Measurements from ENCODE around the gene LAMA5. TPM values are rescaled to one million over a fixed set of nuclear protein-coding genes. Genes with fewer than 3 reads are reported as not detected.

The LAMA5 gene
- total RNA-seq, 1 experiment from 2014 or later, result 321 TPM

GRCh38 chr20:62393830-62394229 lies 26.7 kb upstream of the LAMA5 start:
- H3K4me2 ChIP-seq (ENCODE audit: low read length), result no peak overlapping the region
- no TSS peak for BruUV-seq (replicated peaks)
- no peak overlapping the region for H3K9ac ChIP-seq (ENCODE audit: low read length)
- H4K20me1 ChIP-seq (ENCODE audit: insufficient read depth), result peaks cover 6% of the 10 kb centered on the region; the same call in 1 of the 2 replicates
- POLR2A ChIA-PET, result no interaction called here
- H3K36me3 ChIP-seq (ENCODE audit: control insufficient read depth in 1 of 2, insufficient read depth in 2 of 2, low read length in 2 of 2), result peaks cover 3 to 5% of the 10 kb centered on the region in 2 experiments; a peak in 2 of 4 replicates
- H3K27me3 ChIP-seq (ENCODE audit: insufficient read depth, low read length), result no peaks in the 10 kb centered on the region
- DNase-seq (ENCODE audit: low read depth, low spot score), result no peak
- H3K27ac ChIP-seq (ENCODE audit: low read depth, low read length), result no peak overlapping the region
- CTCF ChIA-PET, result no interaction called here
- TF ChIP-seq SRF (IDR thresholded peaks at IDR 0.05; ENCODE audit: low read depth), result no peak
- no peak for TF ChIP-seq EGR1 (IDR thresholded peaks at IDR 0.05; ENCODE audit: low read depth)
- intact Hi-C loops (cut with micrococcal nuclease), result no loop called here
- no peak overlapping the region for H2AFZ ChIP-seq (ENCODE audit: low read depth, low read length, poor library complexity, severe bottlenecking)
- peaks cover 0 to 9% of the 10 kb centered on the region in 2 experiments; a peak in 2 of 4 replicates for H3K4me1 ChIP-seq (ENCODE audit: control insufficient read depth in 1 of 2, insufficient read depth in 2 of 2, low read length in 2 of 2)
- no peaks in the 10 kb centered on the region for H3K9me3 ChIP-seq (ENCODE audit: control insufficient read depth in 1 of 2, insufficient read depth in 1 of 2, low read depth in 1 of 2, low read length in 2 of 2)
- ATAC-seq, result no peak
- no peak overlapping the region for H3K4me3 ChIP-seq (replicated peaks in 1 of 2; ENCODE audit: low read depth in 1 of 2, low read length in 2 of 2)
- RAD21 ChIA-PET (ENCODE audit: low non-redundant PET in 1 of 2, low total read pairs in 2 of 2, uncharacterized antibody in 2 of 2, unreplicated experiment in 2 of 2), result no interaction called here
- peaks cover 9% of the 10 kb centered on the region; the same call in 1 of the 2 replicates for H3K79me2 ChIP-seq (ENCODE audit: insufficient read depth, low read length)
- H3K9me2 ChIP-seq (ENCODE audit: insufficient read depth), result no peaks in the 10 kb centered on the region

DNA sequence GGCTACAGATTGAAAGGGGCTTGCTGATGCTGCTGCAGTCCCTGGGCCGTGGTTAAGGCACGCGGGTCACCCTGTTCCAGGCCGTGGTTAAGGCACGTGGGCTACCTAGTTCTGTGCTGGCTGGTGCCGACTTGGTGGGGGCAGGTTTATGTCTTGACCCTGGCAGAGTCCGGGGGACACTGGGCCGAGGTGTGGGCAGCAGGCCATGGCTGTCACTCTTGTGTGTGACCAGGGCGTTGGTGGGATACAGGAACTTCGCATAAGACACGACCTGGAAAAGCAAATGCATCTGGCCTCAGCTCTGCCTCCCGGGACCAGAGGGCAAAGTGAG lies 26.2 kb upstream of the LAMA5 start:
- CTCF ChIA-PET, result no interaction called here
- H3K79me2 ChIP-seq (ENCODE audit: insufficient read depth, low read length), result peaks cover 14% of the 10 kb centered on the region
- RAD21 ChIA-PET (ENCODE audit: low non-redundant PET in 1 of 2, low total read pairs in 2 of 2, uncharacterized antibody in 2 of 2, unreplicated experiment in 2 of 2), result no interaction called here
- no peak overlapping the region for H3K9ac ChIP-seq (ENCODE audit: low read length)
- BruUV-seq (replicated peaks), result no TSS peak
- peaks cover 7% of the 10 kb centered on the region; the same call in 1 of the 2 replicates for H4K20me1 ChIP-seq (ENCODE audit: insufficient read depth)
- TF ChIP-seq ZBTB33 (IDR thresholded peaks at IDR 0.05; ENCODE audit: extremely low read depth, insufficient replicate concordance, low read length), result no peak
- no peak for TF ChIP-seq EGR1 (IDR thresholded peaks at IDR 0.05; ENCODE audit: low read depth)
- no peak for TF ChIP-seq ELF1 (IDR thresholded peaks at IDR 0.05; ENCODE audit: borderline replicate concordance, low read depth)
- no peak for TF ChIP-seq REST (IDR thresholded peaks at IDR 0.05; ENCODE audit: low read depth)
- TF ChIP-seq EZH2 (IDR thresholded peaks at IDR 0.05), result no peak
- no peak for TF ChIP-seq TCF7L2 (IDR thresholded peaks at IDR 0.05; ENCODE audit: borderline replicate concordance, extremely low read depth, insufficient read depth, insufficient read length)
- no peak for TF ChIP-seq RAD21 (IDR thresholded peaks at IDR 0.05; ENCODE audit: low read depth)
- no peak for TF ChIP-seq SIN3A (IDR thresholded peaks at IDR 0.05; ENCODE audit: low read depth)
- no peak for TF ChIP-seq FOSL1 (IDR thresholded peaks at IDR 0.05; ENCODE audit: low read depth)
- H2AFZ ChIP-seq (ENCODE audit: low read depth, low read length, poor library complexity, severe bottlenecking), result no peak overlapping the region
- POLR2A ChIA-PET, result no interaction called here
- H3K4me1 ChIP-seq (ENCODE audit: control insufficient read depth in 1 of 2, insufficient read depth in 2 of 2, low read length in 2 of 2), result peaks cover 5 to 15% of the 10 kb centered on the region in 2 experiments; a peak in 3 of 4 replicates
- H3K36me3 ChIP-seq (ENCODE audit: control insufficient read depth in 1 of 2, insufficient read depth in 2 of 2, low read length in 2 of 2), result peaks cover 7 to 11% of the 10 kb centered on the region in 2 experiments; a peak in 3 of 4 replicates
- no peak for ATAC-seq
- H3K27me3 ChIP-seq (ENCODE audit: insufficient read depth, low read length), result no peaks in the 10 kb centered on the region
- DNase-seq (ENCODE audit: low read depth, low spot score), result no peak
- no peaks in the 10 kb centered on the region for H3K9me3 ChIP-seq (ENCODE audit: control insufficient read depth in 1 of 2, insufficient read depth in 1 of 2, low read depth in 1 of 2, low read length in 2 of 2)
- no peak overlapping the region for H3K27ac ChIP-seq (ENCODE audit: low read depth, low read length)
- no peak overlapping the region for H3K4me3 ChIP-seq (replicated peaks in 1 of 2; ENCODE audit: low read depth in 1 of 2, low read length in 2 of 2)
- intact Hi-C loops (cut with micrococcal nuclease), result no loop called here
- no peaks in the 10 kb centered on the region for H3K9me2 ChIP-seq (ENCODE audit: insufficient read depth)
- no peak overlapping the region for H3K4me2 ChIP-seq (ENCODE audit: low read length)
